ENCODE measurements around the gene DOCK1.

DOCK1 gene

GRCh38 chr10:127467811-127468210 is 562.6 kb downstream of the DOCK1 start:
- no peak for DNase-seq (ENCODE audit: low read depth)

- no peak for DNase-seq (ENCODE audit: low read depth)
Observed at GRCh38 chr10:127468632-127469031, 563.4 kb downstream of the DOCK1 start.

DNA sequence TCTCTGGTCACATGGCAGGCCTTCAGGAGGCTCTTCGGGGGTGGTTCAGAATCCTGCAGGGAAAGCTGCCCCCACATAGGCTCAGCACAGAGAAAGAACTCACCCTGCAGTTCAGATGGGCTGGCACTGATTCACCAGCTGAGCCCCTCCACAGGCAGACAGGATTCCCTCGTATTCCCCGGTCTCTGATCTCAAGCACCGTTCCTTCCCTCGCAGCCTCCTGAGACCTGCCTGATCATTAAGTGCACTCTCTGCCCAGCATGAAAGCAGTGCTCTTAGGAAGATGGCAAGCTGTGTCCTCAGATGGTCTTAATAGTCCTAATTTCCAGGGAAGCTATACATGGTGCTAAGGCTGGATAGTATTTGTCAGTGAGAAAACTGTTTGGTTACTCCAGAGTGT is 565.7 kb downstream of the DOCK1 start:
- no peak for DNase-seq (ENCODE audit: low read depth)

DNA sequence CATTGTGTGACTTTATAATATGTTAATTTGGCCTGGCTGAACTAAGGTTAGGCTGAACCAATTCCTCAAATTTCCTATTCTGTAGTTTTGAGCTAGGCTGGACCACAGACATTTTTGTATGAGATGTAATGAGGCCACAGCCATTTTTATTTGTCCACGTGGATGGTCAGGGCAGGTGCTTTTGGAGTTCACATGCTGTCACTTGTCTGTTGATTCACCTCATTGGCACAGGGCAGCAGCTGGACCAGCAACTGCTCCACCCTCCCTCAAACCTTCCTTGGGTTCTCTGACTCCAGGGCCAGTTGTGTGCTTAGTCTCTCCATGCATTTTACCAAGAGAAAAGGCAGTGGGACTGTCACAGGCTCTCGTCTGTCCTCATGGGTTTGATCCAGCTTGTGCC is 567.7 kb downstream of the DOCK1 start:
- no peak for DNase-seq (ENCODE audit: low read depth)

- no peak for DNase-seq (ENCODE audit: low read depth)
Observed at GRCh38 chr10:127474501-127474900, 569.3 kb downstream of the DOCK1 start.

- DNase-seq (ENCODE audit: low read depth): no peak
Observed at GRCh38 chr10:127485153-127485857, 580.1 kb downstream of the DOCK1 start.

- DNase-seq (ENCODE audit: low read depth): no peak
Observed at GRCh38 chr10:127486355-127486754, 581.1 kb downstream of the DOCK1 start.

DNA sequence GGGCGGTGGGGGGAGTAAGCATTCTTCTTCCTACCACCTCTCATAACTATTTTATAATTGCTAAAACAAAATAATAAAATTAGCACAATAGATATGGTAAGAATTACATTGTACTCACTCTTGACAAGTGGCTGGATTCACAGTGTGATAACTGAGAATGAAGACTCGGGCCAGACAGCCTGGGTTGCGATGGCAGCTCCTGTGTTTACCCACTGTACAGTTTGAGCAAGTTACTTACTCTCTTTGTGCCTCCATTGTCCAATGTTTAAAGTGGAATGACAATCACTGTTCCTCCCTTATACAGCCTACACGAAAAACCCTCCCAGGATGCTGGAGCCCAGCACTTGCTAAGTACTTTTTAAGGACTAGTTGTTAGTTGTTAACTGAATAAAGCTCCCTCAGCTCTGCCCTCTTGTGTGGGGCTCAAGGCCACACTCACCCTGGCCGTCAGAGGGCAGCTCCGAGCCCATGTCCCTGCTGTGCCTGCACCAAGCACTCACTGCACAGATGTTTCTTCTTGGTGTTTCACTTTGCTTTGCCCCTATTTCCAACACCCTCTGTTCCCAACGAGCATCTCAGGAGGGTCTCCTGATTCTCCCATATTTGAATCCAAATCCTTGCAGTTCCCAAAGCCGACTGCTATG is 587.5 kb downstream of the DOCK1 start:
- DNase-seq (ENCODE audit: low read depth): no peak

- no peak for DNase-seq (ENCODE audit: low read depth)
Observed at GRCh38 chr10:127496035-127496434, 590.8 kb downstream of the DOCK1 start.

DNA sequence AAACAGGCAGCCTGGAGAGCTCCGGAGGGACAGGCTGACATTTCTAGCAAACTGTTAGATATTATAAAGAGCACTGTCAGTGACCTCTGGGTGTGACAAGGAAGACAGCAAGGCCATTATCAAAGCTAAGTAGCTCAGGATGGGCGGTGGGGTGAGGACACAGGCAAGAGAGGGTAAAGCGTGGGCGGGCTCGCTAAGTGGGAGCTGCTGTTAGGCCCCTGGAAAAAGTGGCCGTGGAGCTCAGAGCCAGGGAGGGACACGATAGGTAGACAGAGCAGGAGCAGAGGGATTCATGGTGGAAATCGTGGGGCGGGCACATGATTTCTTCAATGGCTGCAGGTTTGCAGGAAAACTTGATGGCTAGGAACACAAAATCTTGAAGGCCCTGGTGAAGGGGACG is 592.5 kb downstream of the DOCK1 start:
- DNase-seq (ENCODE audit: low read depth): no peak

DNA sequence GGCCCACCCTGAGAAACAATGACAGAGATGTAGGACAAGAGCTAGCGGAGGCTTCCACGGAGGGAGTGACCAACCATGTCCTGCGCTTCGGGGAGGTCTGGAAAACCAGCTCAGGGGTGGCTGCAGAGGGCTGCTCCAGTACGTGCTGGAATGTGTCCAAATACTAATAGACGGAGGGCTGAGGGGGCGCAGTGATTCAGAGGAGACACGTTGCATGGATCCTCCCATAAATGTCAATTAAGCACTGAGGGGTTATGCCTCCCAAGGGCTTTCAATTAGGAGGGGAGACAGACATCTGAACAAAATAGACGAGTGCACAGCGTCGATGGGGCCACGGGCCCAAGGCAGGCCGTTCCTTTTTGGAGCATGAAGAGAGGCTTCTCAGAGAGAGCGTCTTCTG is 592.9 kb downstream of the DOCK1 start:
- no peak for DNase-seq (ENCODE audit: low read depth)

- no peak for DNase-seq (ENCODE audit: low read depth)
Observed at GRCh38 chr10:127500127-127500526, 594.9 kb downstream of the DOCK1 start.

Measured in amniotic epithelial cell (primary cell).